Mucosa of stomach (tissue), 1 donor: Measurements from ENCODE around the gene CC2D2A.

Experiments used
- H3K27me3 ChIP-seq: one replicate; pipeline ENCODE4 v1.7.0; 2013; ENCODE audit warnings: mild to moderate bottlenecking, low read length; ENCODE audit not compliant: control insufficient read depth, insufficient read depth
- H3K36me3 ChIP-seq: one replicate; pipeline ENCODE4 v1.7.0; 2013; ENCODE audit warnings: low read length; ENCODE audit not compliant: control insufficient read depth, insufficient read depth
- H3K4me1 ChIP-seq: one replicate; pipeline ENCODE4 v1.7.0; 2013; ENCODE audit warnings: mild to moderate bottlenecking, low read length; ENCODE audit not compliant: control insufficient read depth, insufficient read depth
- H3K4me3 ChIP-seq: one replicate; pipeline ENCODE4 v1.7.0; 2013; ENCODE audit warnings: low read length
- H3K9ac ChIP-seq: one replicate; pipeline ENCODE4 v1.7.0; 2013; ENCODE audit warnings: mild to moderate bottlenecking, low read length, moderate library complexity
- H3K9me3 ChIP-seq: one replicate; pipeline ENCODE4 v1.7.0; 2013; ENCODE audit warnings: mild to moderate bottlenecking, low read length, moderate library complexity; ENCODE audit not compliant: control insufficient read depth
- donor health status: Pancreatic carcinoma.

CC2D2A gene

GRCh38 chr4:15469402-15470127, at the start of gene CC2D2A:
Gene CC2D2A, plus strand, starts transcription at chr4:15469882. Its CDS starts 6,051 bp downstream, at chr4:15475933.
- Histone ChIP-seq H3K4me3 (peak within 1 kb of the TSS; percentile 43), H3K27me3 (no peaks in the 10 kb centered on the region), H3K9ac (peak within 1 kb of the TSS; percentile 11), H3K4me1 (no peaks in the 10 kb centered on the region), H3K9me3 (no peaks in the 10 kb centered on the region), H3K36me3 (no peaks in the 10 kb centered on the region)

- H3K4me1 ChIP-seq: no peaks in the 10 kb centered on the region
- no peaks in the 10 kb centered on the region for H3K36me3 ChIP-seq
- no peak overlapping the region for H3K4me3 ChIP-seq
- H3K9me3 ChIP-seq: no peaks in the 10 kb centered on the region
- no peak overlapping the region for H3K9ac ChIP-seq
- no peaks in the 10 kb centered on the region for H3K27me3 ChIP-seq
Observed at GRCh38 chr4:15420642-15421041, 49.0 kb upstream of the CC2D2A start.

- Histone ChIP-seq H3K4me3 (no peak overlapping the region), H3K9me3 (no peaks in the 10 kb centered on the region), H3K9ac (no peak overlapping the region), H3K4me1 (no peaks in the 10 kb centered on the region), H3K27me3 (no peaks in the 10 kb centered on the region), H3K36me3 (no peaks in the 10 kb centered on the region)
Observed at GRCh38 chr4:15423285-15423711, 46.4 kb upstream of the CC2D2A start.

- H3K9me3 ChIP-seq: no peaks in the 10 kb centered on the region
- no peak overlapping the region for H3K4me3 ChIP-seq
- no peaks in the 10 kb centered on the region for H3K27me3 ChIP-seq
- H3K4me1 ChIP-seq: no peaks in the 10 kb centered on the region
- no peaks in the 10 kb centered on the region for H3K36me3 ChIP-seq
- H3K9ac ChIP-seq: no peak overlapping the region
Observed at GRCh38 chr4:15425520-15425919, 44.2 kb upstream of the CC2D2A start.

GRCh38 chr4:15427161-15427560, 42.5 kb upstream of the CC2D2A start:
- no peaks in the 10 kb centered on the region for H3K36me3 ChIP-seq
- H3K4me3 ChIP-seq: no peak overlapping the region
- H3K9me3 ChIP-seq: no peaks in the 10 kb centered on the region
- H3K9ac ChIP-seq: no peak overlapping the region
- H3K4me1 ChIP-seq: no peaks in the 10 kb centered on the region
- no peaks in the 10 kb centered on the region for H3K27me3 ChIP-seq

- H3K36me3 ChIP-seq: no peaks in the 10 kb centered on the region
- no peaks in the 10 kb centered on the region for H3K9me3 ChIP-seq
- H3K4me3 ChIP-seq: no peak within 1 kb of the TSS
- H3K9ac ChIP-seq: no peak within 1 kb of the TSS
- no peaks in the 10 kb centered on the region for H3K27me3 ChIP-seq
- no peaks in the 10 kb centered on the region for H3K4me1 ChIP-seq
Observed at GRCh38 chr4:15427701-15428100, 42.0 kb upstream of the CC2D2A start, which contains the start of gene C1QTNF7. Gene C1QTNF7, plus strand, starts transcription at chr4:15428033. Its CDS starts 7,711 bp downstream, at chr4:15435744.

GRCh38 chr4:15428611-15429010, 41.1 kb upstream of the CC2D2A start:
- H3K27me3 ChIP-seq: no peaks in the 10 kb centered on the region
- H3K4me3 ChIP-seq: no peak overlapping the region
- no peaks in the 10 kb centered on the region for H3K9me3 ChIP-seq
- H3K36me3 ChIP-seq: no peaks in the 10 kb centered on the region
- no peak overlapping the region for H3K9ac ChIP-seq
- H3K4me1 ChIP-seq: no peaks in the 10 kb centered on the region

GRCh38 chr4:15434091-15434490, 35.6 kb upstream of the CC2D2A start:
- Histone ChIP-seq H3K27me3 (no peaks in the 10 kb centered on the region), H3K9me3 (no peaks in the 10 kb centered on the region), H3K4me3 (no peak overlapping the region), H3K36me3 (no peaks in the 10 kb centered on the region), H3K9ac (no peak overlapping the region), H3K4me1 (no peaks in the 10 kb centered on the region)

GRCh38 chr4:15434676-15435075, 35.0 kb upstream of the CC2D2A start:
- Histone ChIP-seq H3K27me3 (no peaks in the 10 kb centered on the region), H3K4me1 (no peaks in the 10 kb centered on the region), H3K4me3 (no peak overlapping the region)

GRCh38 chr4:15436513-15436912, 33.2 kb upstream of the CC2D2A start:
- Histone ChIP-seq H3K9ac (no peak overlapping the region), H3K4me1 (no peaks in the 10 kb centered on the region), H3K4me3 (no peak overlapping the region), H3K9me3 (no peaks in the 10 kb centered on the region), H3K27me3 (no peaks in the 10 kb centered on the region), H3K36me3 (no peaks in the 10 kb centered on the region)

More at GRCh38 chr4:15434676-15435075, 35.0 kb upstream of the CC2D2A start:
- Histone ChIP-seq H3K9ac (no peak overlapping the region), H3K36me3 (no peaks in the 10 kb centered on the region), H3K9me3 (no peaks in the 10 kb centered on the region)

- Histone ChIP-seq H3K4me3 (no peak overlapping the region), H3K27me3 (no peaks in the 10 kb centered on the region), H3K9ac (no peak overlapping the region), H3K36me3 (no peaks in the 10 kb centered on the region), H3K9me3 (no peaks in the 10 kb centered on the region), H3K4me1 (no peaks in the 10 kb centered on the region)
Observed at GRCh38 chr4:15438939-15439524, 30.6 kb upstream of the CC2D2A start.

GRCh38 chr4:15443371-15444160, 26.1 kb upstream of the CC2D2A start:
- H3K36me3 ChIP-seq: no peaks in the 10 kb centered on the region
- no peaks in the 10 kb centered on the region for H3K9me3 ChIP-seq
- no peak overlapping the region for H3K9ac ChIP-seq
- H3K4me3 ChIP-seq: no peak overlapping the region
- H3K27me3 ChIP-seq: no peaks in the 10 kb centered on the region
- no peaks in the 10 kb centered on the region for H3K4me1 ChIP-seq
